ENCODE results near the gene PBX2.
"Not testable (repeated sequence)": the region's sequence is repeated elsewhere in the genome, so short reads cannot be mapped to it uniquely, and the experiment has no call there.

Gene PBX2

DNA sequence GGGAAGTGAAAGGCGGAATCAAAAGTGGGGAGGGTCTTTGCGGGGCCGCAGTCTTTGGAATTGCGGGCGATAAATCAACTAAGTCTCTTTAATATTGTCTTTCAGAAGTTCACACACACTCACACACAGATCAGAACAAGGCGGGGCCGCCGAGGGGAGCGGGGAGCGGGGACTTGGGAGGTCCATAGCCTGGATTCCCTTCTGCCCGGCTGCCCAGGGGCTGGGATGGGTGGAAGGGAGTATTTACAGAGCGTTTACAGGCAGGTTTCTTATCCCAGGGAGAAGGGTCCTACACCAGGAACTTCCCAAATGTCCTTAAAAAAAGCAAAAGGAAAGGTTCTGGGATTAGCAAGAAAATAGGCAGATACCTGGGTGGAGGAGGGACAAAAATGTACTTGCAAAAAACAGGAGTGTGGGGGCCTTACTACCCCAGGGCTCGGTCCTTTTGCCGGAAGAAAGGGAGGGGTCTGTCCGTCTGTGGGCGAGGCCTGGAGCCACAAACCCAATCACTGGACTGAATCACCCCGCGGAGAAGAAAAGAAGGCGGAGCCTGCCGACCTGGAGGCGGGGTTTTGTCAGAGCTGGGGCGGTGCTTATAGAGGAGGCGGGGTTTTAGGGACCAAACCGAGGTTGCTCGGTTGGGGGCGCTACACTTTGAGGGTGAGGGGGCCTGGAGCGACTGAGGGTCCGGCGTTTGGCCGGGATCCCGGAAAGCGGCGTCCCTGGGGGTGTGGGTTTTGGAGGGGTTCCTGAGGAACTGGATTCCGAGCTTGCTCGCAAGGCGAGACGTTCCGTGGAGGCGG, 41.5 kb downstream of the PBX2 start:
- FAIRE-seq = no peak

GRCh38 chr6:32147401-32148132, 42.4 kb downstream of the PBX2 start:
- no peak for FAIRE-seq

DNA sequence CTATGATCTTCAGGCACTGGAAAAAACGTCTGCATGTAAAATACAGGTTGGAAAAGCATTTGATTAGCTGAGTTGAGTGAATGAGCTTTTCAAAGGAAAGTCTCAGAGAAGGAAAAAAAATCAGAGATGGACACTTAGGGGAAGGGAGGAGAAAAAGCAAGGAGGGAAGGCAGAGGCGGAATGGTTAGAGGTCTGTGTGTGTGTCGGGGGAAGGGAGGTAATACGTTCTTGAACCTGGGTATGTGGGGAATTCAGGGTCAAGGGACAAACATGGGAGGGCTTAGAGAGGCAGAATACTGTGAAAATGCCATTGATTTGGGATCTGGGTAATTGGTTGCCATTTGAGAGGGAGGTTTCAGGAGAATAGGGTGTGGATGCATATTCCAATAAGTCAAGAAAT, 43.3 kb downstream of the PBX2 start:
- no peak for FAIRE-seq

GRCh38 chr6:32146287-32146686, 43.7 kb downstream of the PBX2 start:
- FAIRE-seq = no peak

GRCh38 chr6:32144238-32144637, 45.8 kb downstream of the PBX2 start:
- FAIRE-seq = not testable (repeated sequence)

GRCh38 chr6:32140420-32141046, 49.5 kb downstream of the PBX2 start:
- no peak for FAIRE-seq

- FAIRE-seq = no peak
These were observed 50.4 kb downstream of the PBX2 start for GRCh38 chr6:32139590-32139989.

DNA sequence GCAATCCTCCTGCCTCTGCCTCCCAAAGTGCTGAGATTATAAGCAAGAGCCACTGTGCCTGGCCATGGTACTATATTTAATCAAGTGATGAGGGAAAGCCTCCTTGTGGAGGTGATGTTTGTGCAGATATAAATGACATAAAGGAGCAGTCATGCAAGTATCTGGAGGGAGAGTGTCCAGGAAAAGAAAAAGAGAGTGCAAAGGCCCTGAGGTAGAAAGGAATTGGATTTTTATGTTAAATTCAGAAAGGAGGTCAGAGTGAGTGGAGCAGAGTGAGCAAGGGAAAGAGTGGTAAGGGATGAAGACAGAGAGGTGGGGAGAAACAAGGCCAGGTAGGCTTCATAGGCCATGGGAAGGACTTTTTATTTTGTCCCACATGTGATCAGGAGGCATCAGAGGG, 52.5 kb downstream of the PBX2 start:
- FAIRE-seq = no peak
